WTC11 (cell line): ENCODE results near the gene LYPD3. TPM values are rescaled to one million over a fixed set of nuclear protein-coding genes. Genes with fewer than 3 reads are reported as not detected.
A peak's percentile ranks its signal among the peaks of the same experiment; 100 is the strongest.

Source experiments
- ATAC-seq: fragments of 200-7000 bp; cut with Tn5 transposase; 2 replicates; pipeline ENCODE4 v1.10.0; 2021; ENCODE audit warnings: mild to moderate bottlenecking, moderate library complexity
- CTCF ChIA-PET: fragments of 300-600 bp; sonication (Branson Sonifier 250); formaldehyde crosslinking; loops from one replicate; lab custom pipeline; 2021; ENCODE audit warnings: antibody characterized with exemption; lab: Charles Lee
- POLR2A ChIA-PET: fragments of 350-600 bp; sonication (Branson Sonifier 250); formaldehyde crosslinking; loops from one replicate; lab custom pipeline; 2021; ENCODE audit warnings: antibody characterized with exemption; lab: Charles Lee
- DNase-seq: peaks from one replicate; pipeline ENCODE4 v3.0.0; 2021; ENCODE audit warnings: low spot score
- H3K27ac Mint-ChIP-seq: 2 replicates; pipeline ENCODE4 v1.8.0; 2021; ENCODE audit warnings: mixed read lengths
- H3K27me3 Mint-ChIP-seq: 2 replicates; pipeline ENCODE4 v1.8.0; 2021; ENCODE audit warnings: low read depth, mild to moderate bottlenecking, moderate library complexity, mixed read lengths
- H3K36me3 Mint-ChIP-seq: 2 replicates; pipeline ENCODE4 v1.8.0; 2021; ENCODE audit warnings: mixed read lengths
- H3K4me1 Mint-ChIP-seq: 2 replicates; pipeline ENCODE4 v1.8.0; 2022; ENCODE audit warnings: mixed read lengths
- H3K4me3 Mint-ChIP-seq: 2 replicates; pipeline ENCODE4 v1.8.0; 2021; ENCODE audit warnings: mild to moderate bottlenecking, moderate library complexity, mixed read lengths
- H3K9me3 Mint-ChIP-seq: 2 replicates; pipeline ENCODE4 v1.8.0; 2021; ENCODE audit warnings: mixed read lengths
- ATF1 ChIP-seq: sonication (generic); formaldehyde crosslinking; IDR thresholded peaks from 2 replicates; pipeline ENCODE4 v1.8.1; 2023; ENCODE audit warnings: mild to moderate bottlenecking, moderate library complexity, missing genetic modification reagents
- CDX4 ChIP-seq: fragments of 250-450 bp; sonication (Bioruptor Pico); IDR thresholded peaks from 2 replicates; pipeline ENCODE4 v1.9.0; 2021; ENCODE audit warnings: moderate library complexity, mild to moderate bottlenecking, inconsistent platforms, borderline replicate concordance
- CTCF ChIP-seq: fragments of 200-600 bp; IDR thresholded peaks from 2 replicates; pipeline ENCODE4 v1.8.0; 2022; ENCODE audit warnings: antibody characterized with exemption
- E2F1 ChIP-seq: sonication (generic); formaldehyde crosslinking; IDR thresholded peaks from 2 replicates; pipeline ENCODE4 v1.8.0; 2022; ENCODE audit warnings: mild to moderate bottlenecking, missing genetic modification reagents
- E2F5 ChIP-seq: sonication (generic); formaldehyde crosslinking; IDR thresholded peaks from 2 replicates; pipeline ENCODE4 v1.8.1; 2022; ENCODE audit warnings: mild to moderate bottlenecking, moderate library complexity, missing genetic modification reagents
- GRHL2 ChIP-seq: fragments of 250-450 bp; sonication (Bioruptor Pico); IDR thresholded peaks from 2 replicates; pipeline ENCODE4 v1.8.0; 2022; ENCODE audit warnings: mild to moderate bottlenecking, moderate library complexity; ENCODE audit not compliant: insufficient replicate concordance, severe bottlenecking
- NFE2L1 ChIP-seq: sonication (generic); formaldehyde crosslinking; IDR thresholded peaks from 2 replicates; pipeline ENCODE4 v1.8.1; 2023; ENCODE audit warnings: missing genetic modification reagents
- PRDM15 ChIP-seq: sonication (generic); formaldehyde crosslinking; IDR thresholded peaks from 2 replicates; pipeline ENCODE4 v1.8.0; 2022; ENCODE audit warnings: missing genetic modification reagents
- TCF7 ChIP-seq: sonication (generic); formaldehyde crosslinking; IDR thresholded peaks from 2 replicates; pipeline ENCODE4 v1.8.0; 2022; ENCODE audit warnings: mild to moderate bottlenecking, low read depth, missing genetic modification reagents, moderate library complexity
- TP53 ChIP-seq: sonication (generic); formaldehyde crosslinking; IDR thresholded peaks from 2 replicates; pipeline ENCODE4 v1.8.1; 2023; ENCODE audit warnings: mild to moderate bottlenecking, missing genetic modification reagents
- USF1 ChIP-seq: sonication (generic); formaldehyde crosslinking; IDR thresholded peaks from 2 replicates; pipeline ENCODE4 v1.8.0; 2022; ENCODE audit warnings: mild to moderate bottlenecking, missing genetic modification reagents
- ZMAT4 ChIP-seq: fragments of 250-450 bp; sonication (Bioruptor Pico); IDR thresholded peaks from 2 replicates; pipeline ENCODE4 v1.9.0; 2021; ENCODE audit warnings: mild to moderate bottlenecking
- ZNF121 ChIP-seq: sonication (generic); formaldehyde crosslinking; IDR thresholded peaks from 2 replicates; pipeline ENCODE4 v1.8.0; 2023; ENCODE audit warnings: missing genetic modification reagents
- ZNF416 ChIP-seq: fragments of 250-450 bp; sonication (Bioruptor Pico); IDR thresholded peaks from 2 replicates; pipeline ENCODE4 v1.9.0; 2021; ENCODE audit warnings: mild to moderate bottlenecking, inconsistent platforms
- ZNF671 ChIP-seq: fragments of 250-450 bp; sonication (Bioruptor Pico); IDR thresholded peaks from 2 replicates; pipeline ENCODE4 v1.8.0; 2021; ENCODE audit warnings: mild to moderate bottlenecking
- total RNA-seq: library from RNA; stranded (reverse); gene quantifications from 3 replicates; pipeline ENCODE4 v1.2.3, GENCODE V29; 2021

LYPD3 gene
- total RNA-seq, 1 experiment from 2014 or later = 3.8 TPM

GRCh38 chr19:43450545-43450997 lies 14.8 kb downstream of the LYPD3 start (continued):
- TF ChIP-seq TP53 = no peak
- TF ChIP-seq ATF1 = no peak
- no peak for TF ChIP-seq CDX4 (CRISPR knock-in tag)
- TF ChIP-seq E2F5 (CRISPR knock-in tag) = no peak
- no peak for TF ChIP-seq GRHL2 (CRISPR knock-in tag)

- Mint-ChIP-seq H3K4me1 (peaks cover 7% of the 10 kb centered on the region), H3K27me3 (peaks cover 11% of the 10 kb centered on the region), H3K27ac (no peak overlapping the region), H3K36me3 (peaks cover 3% of the 10 kb centered on the region; the same call in 1 of the 2 replicates), H3K4me3 (no peak overlapping the region), H3K9me3 (peaks cover 9% of the 10 kb centered on the region)
- CTCF ChIA-PET = interaction anchor here (0.6 to 5.4 kb wide), 43 partner anchors 9 to 256 kb away, joined by 3 to 245 read pairs (median 7); partner anchors contain the start of genes IRGQ, LYPD3, PHLDB3 and ZNF575
- POLR2A ChIA-PET = interaction anchor here (0.9 to 1.5 kb wide), 4 partner anchors 56 to 85 kb away, joined by 3 read pairs; partner anchors contain the start of gene ZNF575
- TF ChIP-seq PRDM15 (CRISPR knock-in tag) (no peak), ZNF121 (CRISPR knock-in tag) (peak; percentile 69)
- DNase-seq = no peak
- ATAC-seq = no peak
These were observed 17.8 kb downstream of the LYPD3 start for GRCh38 chr19:43447655-43448054.

- Mint-ChIP-seq H3K36me3 (no peaks in the 10 kb centered on the region), H3K27ac (0 out of 2 replicates have a peak overlapping the region, but pooled peaks have one; percentile 5), H3K9me3 (peaks cover 3% of the 10 kb centered on the region; the same call in 1 of the 2 replicates), H3K4me3 (peak overlapping the region; percentile 34; the same call in 1 of the 2 replicates), H3K4me1 (peaks cover 10% of the 10 kb centered on the region), H3K27me3 (peaks cover 7% of the 10 kb centered on the region; the same call in 1 of the 2 replicates)
- ChIA-PET CTCF (interaction anchor here (0.6 to 5.4 kb wide), 47 partner anchors 9 to 298 kb away, joined by 3 to 245 read pairs (median 6); partner anchors contain the start of genes IRGQ, LYPD3, PHLDB3 and ZNF575), POLR2A (interaction anchor here (0.6 to 1.5 kb wide), 6 partner anchors 57 to 89 kb away, joined by 3 read pairs; partner anchors contain the start of gene ZNF575)
- TF ChIP-seq CTCF = peak; percentile 91
- TF ChIP-seq ZNF671 (CRISPR knock-in tag) = no peak
- ATAC-seq (peak; percentile 92), DNase-seq (peak; percentile 84)
These were observed 18.5 kb downstream of the LYPD3 start for GRCh38 chr19:43446746-43447489.

- ChIA-PET CTCF (interaction anchor here (0.6 to 5.4 kb wide), 4 partner anchors 13 to 110 kb away, joined by 3 to 245 read pairs (median 4); no protein-coding TSS in a partner anchor), POLR2A (no interaction called here)
- Mint-ChIP-seq H3K27me3 (peaks cover 7% of the 10 kb centered on the region; the same call in 1 of the 2 replicates), H3K4me3 (no peak overlapping the region), H3K4me1 (peaks cover 11% of the 10 kb centered on the region), H3K36me3 (no peaks in the 10 kb centered on the region), H3K27ac (no peak overlapping the region), H3K9me3 (no peaks in the 10 kb centered on the region)
- DNase-seq (no peak), ATAC-seq (no peak)
- TF ChIP-seq ZMAT4 (no peak), E2F1 (CRISPR knock-in tag) (no peak), ZNF416 (CRISPR knock-in tag) (no peak), USF1 (no peak), TCF7 (CRISPR knock-in tag) (no peak), ATF1 (no peak), NFE2L1 (CRISPR knock-in tag) (no peak)
These were observed 20.0 kb downstream of the LYPD3 start for GRCh38 chr19:43445426-43445825.
